ENCODE results near the gene ISM1.

The ISM1 gene

DNA sequence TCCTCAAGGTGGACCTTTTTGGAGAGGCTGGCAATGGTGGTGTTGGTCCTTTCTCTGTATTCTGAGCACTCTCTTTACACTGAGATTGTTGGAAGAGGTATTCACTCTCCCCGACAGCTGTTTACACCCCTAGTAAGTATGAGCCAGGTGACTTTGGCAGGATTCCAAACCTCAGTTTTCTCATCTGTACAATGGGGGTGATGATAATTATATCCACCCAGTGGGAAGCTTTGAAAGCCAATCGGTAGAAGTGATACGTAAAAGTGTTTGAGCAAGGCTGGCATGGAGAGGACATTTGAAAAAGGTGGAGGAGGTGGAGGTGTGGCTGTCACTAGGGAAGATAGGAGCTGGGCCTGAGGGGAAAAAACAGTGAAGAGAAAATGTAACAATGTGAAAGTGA, 35.5 kb downstream of the ISM1 start:
- no peak for DNase-seq (ENCODE audit: low spot score)

GRCh38 chr20:13259921-13260320, 38.8 kb downstream of the ISM1 start:
- no peak for DNase-seq (ENCODE audit: low spot score)

DNA sequence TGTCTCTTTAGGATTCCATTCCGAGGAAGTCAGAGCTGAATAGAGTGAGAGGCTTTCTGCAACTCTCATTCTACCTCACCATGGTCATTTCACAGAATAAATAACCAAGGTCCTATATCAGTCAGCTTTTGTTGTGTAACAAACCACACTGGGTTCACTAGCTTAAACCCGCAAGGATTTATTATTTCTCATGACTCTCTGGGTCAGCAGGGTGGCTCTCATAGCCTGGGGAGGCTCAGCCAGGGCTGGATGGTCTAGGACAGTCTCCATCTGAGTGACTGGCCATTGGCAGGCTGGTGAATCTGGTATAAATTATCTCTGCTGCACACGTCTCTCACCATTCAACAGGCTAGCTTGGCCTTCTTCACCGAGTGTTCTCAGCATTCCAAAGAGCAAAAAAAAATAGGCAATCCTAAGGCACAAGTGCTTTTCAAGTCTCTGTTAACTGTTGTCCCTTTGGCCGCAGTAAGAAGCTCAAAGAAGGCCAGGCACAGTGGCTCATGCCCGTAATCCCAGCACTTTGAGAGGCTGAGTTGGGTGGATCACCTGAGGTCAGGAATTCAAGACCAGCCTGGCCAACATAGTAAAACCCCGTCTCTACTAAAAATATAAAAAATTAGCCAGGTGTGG, 39.7 kb downstream of the ISM1 start:
- no peak for DNase-seq (ENCODE audit: low spot score)

- DNase-seq (ENCODE audit: low spot score) = peak; percentile 55
These were observed 40.6 kb downstream of the ISM1 start for GRCh38 chr20:13261460-13262301.

GRCh38 chr20:13262302-13262650, 41.2 kb downstream of the ISM1 start:
- DNase-seq (ENCODE audit: low spot score) = no peak

GRCh38 chr20:13262671-13263360, 41.7 kb downstream of the ISM1 start:
- DNase-seq (ENCODE audit: low spot score) = no peak

DNA sequence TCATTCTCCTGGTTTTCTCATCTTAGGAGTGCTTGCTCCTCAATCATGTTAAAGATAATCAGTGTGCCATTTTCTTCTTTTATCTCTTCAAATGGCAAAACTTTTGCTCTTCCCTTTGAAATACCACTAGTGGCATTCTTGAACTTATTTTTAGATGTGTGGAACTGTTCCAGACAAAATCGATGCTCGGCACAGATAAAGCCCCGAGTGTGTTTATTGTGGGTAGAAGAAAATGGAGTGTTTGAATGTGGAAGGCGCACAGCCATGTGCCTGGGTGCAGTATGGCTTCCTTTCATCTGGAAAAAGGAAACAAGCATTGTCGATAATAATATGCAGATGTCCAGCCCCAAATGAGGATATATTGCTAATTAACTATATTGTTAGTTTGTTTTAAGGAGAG, 42.4 kb downstream of the ISM1 start:
- DNase-seq (ENCODE audit: low spot score) = no peak

DNA sequence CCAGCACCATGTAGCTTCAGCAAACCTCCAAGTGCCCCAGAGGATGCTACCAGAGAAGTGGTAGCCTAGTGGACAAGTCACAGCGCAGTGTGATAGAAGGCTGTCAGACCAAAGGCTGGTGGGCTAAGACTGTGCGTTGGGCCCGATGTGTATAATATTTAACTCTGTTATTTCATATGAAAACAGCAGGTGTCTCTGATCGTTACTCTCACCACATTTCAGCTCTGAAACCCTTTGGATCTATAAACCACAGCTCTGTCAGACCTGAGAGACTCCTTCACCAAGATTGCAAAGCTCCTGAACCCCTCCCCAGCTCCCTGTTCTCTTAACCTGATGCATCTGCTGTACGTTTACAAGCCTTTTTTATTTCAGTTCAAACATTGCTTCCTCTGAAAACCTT, 43.8 kb downstream of the ISM1 start:
- DNase-seq (ENCODE audit: low spot score) = no peak

DNA sequence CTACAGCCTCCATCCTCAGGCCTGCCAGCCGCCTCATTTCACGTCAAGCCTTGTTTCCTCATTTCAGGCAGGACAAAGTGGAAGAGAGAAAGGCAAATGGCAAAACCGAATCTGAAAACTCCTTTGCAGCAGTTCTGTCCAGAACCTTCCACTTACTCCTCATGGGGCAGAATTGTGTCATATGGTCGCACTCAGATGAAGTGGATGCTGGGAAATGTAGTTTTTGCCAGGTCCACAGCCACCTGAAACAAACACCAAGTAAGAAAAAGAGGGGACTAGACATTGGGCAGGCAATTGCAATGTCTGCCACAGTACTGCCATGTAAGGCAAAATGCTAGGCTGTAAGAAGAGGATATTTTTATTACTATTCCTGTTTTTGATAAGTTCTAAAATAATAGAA, 44.9 kb downstream of the ISM1 start:
- DNase-seq (ENCODE audit: low spot score) = no peak

DNA sequence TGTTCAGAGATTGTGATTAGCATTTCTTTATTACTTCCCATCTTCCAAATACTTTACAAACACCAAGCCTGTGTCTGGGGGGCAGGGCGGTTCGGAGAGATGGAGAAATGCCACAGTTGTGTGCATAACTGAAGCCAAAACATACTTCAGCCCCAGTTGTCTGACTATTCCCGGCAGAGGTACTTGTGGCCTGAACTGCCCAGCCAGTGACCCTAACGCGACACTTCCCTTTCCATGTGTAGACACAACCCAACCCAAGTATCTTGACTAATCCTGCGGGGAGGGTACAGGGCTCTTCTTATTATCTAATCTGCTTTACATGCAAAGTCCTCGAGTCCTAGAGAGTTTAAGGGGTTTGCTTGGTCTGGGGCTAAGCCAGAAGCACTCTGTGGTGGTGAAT, 46.2 kb downstream of the ISM1 start:
- no peak for DNase-seq (ENCODE audit: low spot score)

GRCh38 chr20:13268953-13269352, 47.9 kb downstream of the ISM1 start:
- DNase-seq (ENCODE audit: low spot score) = no peak

- no peak for DNase-seq (ENCODE audit: low spot score)
These were observed 49.1 kb downstream of the ISM1 start for GRCh38 chr20:13270211-13270610.

- no peak for DNase-seq (ENCODE audit: low spot score)
These were observed 50.0 kb downstream of the ISM1 start for GRCh38 chr20:13271098-13271497.

DNA sequence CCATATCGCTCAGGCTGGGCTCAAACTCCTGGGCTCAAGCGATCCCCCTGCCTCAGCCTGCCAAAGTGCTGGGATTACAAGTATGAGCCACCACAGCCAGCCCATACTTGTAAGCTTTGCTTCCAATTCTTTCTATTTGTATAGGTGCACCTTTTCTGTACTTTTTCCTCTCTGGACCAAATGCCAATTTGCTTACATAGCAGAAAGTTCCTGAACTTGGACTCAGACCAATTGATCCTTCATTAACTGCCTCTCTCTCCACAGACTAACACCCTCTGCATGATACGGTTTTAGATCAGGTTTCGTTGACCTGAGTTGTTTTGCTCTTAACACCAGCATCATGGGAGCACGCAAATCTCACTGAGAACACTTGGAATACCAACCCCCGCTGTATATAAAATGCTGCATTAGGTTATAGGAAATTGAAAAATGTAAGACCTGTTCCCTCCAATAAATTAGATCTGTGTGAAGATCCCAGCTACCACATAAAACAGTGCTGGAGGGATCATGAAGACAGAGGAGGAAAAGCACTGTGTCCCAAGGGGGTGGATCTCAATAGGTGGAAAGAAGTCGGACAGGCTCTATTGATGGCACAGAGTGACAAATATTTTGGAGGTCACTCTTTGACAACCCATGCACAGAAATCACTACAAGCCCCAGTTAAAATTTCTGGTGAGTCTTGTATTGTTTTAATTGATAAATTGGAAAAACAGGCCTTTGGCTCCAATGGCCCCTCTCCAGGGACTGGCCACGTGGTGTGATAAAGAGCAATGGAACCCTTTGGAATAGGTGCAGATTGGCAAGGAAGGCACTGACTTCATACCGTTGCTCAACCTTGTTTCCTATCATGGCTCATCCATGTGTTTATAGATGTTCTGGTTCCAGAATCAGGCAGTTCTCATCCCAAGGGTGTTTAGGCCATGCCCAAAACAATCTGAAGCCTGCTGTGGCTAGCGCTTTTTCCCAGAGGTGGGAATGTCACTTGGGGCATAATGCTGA, 51.2 kb downstream of the ISM1 start:
- DNase-seq (ENCODE audit: low spot score) = no peak

DNA sequence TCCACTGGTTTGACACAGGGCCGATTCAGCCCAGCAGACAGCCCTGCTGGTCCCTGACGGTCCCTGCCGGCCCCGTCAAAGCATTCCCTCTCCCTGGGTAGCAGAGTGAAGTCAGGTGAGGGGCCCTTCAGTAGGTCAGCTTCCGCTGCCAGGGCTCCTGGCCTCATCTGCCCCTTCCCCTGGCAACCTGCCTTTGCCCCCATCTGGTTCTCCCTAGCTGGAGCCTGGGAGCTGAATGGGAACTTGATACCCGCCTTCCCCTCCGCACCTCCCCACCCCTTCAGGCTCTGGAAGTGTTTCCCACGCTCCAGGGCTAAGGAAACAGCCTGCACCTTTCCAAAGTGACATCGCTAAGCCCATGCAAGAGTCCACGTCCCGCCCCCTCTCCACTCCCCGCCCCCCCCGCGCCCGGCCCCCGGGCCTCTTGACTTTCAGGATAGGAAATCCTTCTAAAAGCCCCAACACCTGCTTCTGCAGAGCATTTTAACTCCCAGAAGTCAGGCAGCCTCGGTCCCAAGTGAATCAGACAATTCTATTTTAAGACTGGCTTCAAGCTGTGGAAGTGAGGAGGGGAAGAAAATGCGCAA, 53.3 kb downstream of the ISM1 start:
- DNase-seq (ENCODE audit: low spot score) = no peak

- no peak for DNase-seq (ENCODE audit: low spot score)
These were observed 56.0 kb downstream of the ISM1 start for GRCh38 chr20:13276945-13277541.

DNA sequence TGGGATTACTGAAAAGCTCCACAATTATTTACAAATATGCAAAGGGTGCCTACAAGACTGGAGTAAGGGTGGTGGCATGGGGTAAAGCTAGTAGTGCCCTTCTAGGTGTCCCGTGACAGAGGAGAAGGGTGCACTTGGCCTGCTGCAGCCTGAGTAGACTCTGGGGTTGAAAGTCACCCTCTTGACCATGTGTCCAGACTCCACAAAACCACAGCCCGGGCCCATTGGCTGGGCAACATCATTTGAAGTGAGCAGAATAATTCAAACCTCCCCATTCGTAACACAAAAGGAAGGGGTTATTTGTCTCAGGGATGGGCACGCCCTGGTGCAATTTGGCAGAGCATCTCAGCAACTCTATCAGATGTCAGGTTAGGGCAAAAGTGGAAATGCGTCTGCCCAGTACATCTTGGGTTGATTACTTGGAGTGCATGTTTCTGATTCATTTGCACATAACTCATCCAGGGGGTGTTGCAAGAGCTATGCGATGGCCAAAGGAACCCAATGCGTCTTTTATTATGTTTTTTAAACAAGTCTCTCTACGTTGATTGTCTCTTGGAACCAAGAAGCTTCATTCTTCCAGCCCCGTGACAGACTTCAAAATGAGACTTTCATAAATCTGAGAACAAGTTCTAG, 56.7 kb downstream of the ISM1 start:
- no peak for DNase-seq (ENCODE audit: low spot score)

DNA sequence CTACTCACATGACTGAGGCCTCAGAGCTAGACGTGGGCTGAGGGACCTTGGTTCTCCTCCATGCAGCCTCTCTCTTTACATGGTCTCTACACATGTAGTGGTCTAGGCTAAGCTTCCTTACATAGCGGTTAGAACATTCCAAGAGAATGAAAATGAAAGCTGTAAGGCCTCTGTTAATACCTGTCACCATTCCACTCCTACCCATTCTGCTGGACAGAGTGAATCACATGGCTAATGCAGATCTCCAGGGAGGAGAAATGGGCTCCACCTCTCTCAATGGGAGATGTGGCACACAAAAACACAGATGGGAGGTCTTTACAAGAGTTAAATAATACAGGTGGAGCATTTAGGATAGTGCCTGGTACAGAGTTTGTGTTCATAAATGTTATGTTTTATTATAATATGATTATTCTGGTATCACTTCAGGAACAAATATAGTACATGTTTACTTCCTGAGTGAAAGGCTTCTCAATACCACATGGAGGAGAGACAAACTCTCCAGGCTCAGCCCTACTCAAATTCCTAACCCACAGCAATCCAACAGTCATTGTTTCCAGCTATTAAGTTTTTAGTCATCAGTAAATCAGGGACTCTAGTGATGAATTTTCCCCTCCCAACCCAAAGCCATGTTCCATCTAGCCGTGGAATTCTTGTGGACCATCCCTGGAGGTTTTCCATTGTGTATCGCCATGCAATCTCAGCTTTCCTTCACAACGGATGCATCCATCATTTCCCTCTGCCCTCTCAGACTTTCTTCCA, 57.9 kb downstream of the ISM1 start:
- DNase-seq (ENCODE audit: low spot score) = no peak

- DNase-seq (ENCODE audit: low spot score) = no peak
These were observed 59.7 kb downstream of the ISM1 start for GRCh38 chr20:13280609-13281324.
